HepG2 (cell line): Measurements from ENCODE around the gene IFT43. TPM values are rescaled to one million over a fixed set of nuclear protein-coding genes. Genes with fewer than 3 reads are reported as not detected.

Source experiments
- ATAC-seq: fragments of 200-7000 bp; cut with Tn5 transposase; 3 replicates; pipeline ENCODE4 v1.9.1; 2020; ENCODE audit warnings: mild to moderate bottlenecking, moderate library complexity
- BruUV-seq: library from RNA; stranded (reverse); fragments of 400-500 nt; replicated peaks from 2 replicates; lab custom pipeline; 2021; lab: Mats Ljungman, UMichigan
- CTCF ChIA-PET: fragments of 300-600 bp; formaldehyde crosslinking; extraction: SDS; loops from one replicate; lab custom pipeline; 2021; ENCODE audit warnings: low total read pairs, inconsistent platforms, low intra/inter-chr PET ratio; lab: Yijun Ruan, JAX
- POLR2A ChIA-PET: fragments of 350-600 bp; sonication (Branson Sonifier 250); formaldehyde crosslinking; loops from one replicate; lab custom pipeline; 2020; ENCODE audit warnings: antibody characterized with exemption, inconsistent platforms; lab: Yijun Ruan, JAX
- DNase-seq: peaks from one replicate; pipeline ENCODE4 v3.0.0-alpha.2; 2015; ENCODE audit warnings: low spot score
- FAIRE-seq: peaks from 3 replicates; lab custom pipeline; 2011; peaks lifted over from hg19 to GRCh38; lab: Jason Lieb, UNC
- H2AFZ ChIP-seq: one replicate; pipeline ENCODE4 v1.6.1; 2011; ENCODE audit warnings: low read length, inconsistent platforms
- H3K27ac ChIP-seq: fragments of 300-600 bp; 3 replicates; pipeline ENCODE4 v1.8.0; 2011; ENCODE audit warnings: mixed run types, mild to moderate bottlenecking, mixed read lengths, low read length, inconsistent platforms; ENCODE audit not compliant: insufficient read depth; ENCODE audit errors: extremely low read length
- H3K27me3 ChIP-seq, 2 experiments: fragments of 200-600 bp in 1 of 2; 2 replicates in 1 of 2; 3 replicates in 1 of 2; pipeline versions ENCODE4 v1.6.0 to v1.8.0; 2011; ENCODE audit warnings: low read length in 2 of 2, mild to moderate bottlenecking in 2 of 2, moderate library complexity in 2 of 2, inconsistent platforms in 1 of 2; ENCODE audit not compliant: insufficient read depth in 2 of 2, control insufficient read depth in 1 of 2
- H3K36me3 ChIP-seq, 2 experiments: fragments of 200-600 bp in 1 of 2; replicated peaks in 1 of 2; 2 replicates in 1 of 2; 3 replicates in 1 of 2; pipeline versions ENCODE4 v1.5.1 to v1.8.0; 2011; ENCODE audit warnings: low read length in 2 of 2, inconsistent platforms in 1 of 2; ENCODE audit not compliant: insufficient read depth in 2 of 2, control insufficient read depth in 1 of 2
- H3K4me1 ChIP-seq: 2 replicates; pipeline ENCODE4 v1.5.1; 2012; ENCODE audit warnings: low read length, inconsistent platforms; ENCODE audit not compliant: insufficient read depth
- H3K4me2 ChIP-seq: 2 replicates; pipeline ENCODE4 v1.6.0; 2011; ENCODE audit warnings: low read depth, low read length, inconsistent platforms
- H3K4me3 ChIP-seq, 3 experiments: fragments of 200-600 bp in 1 of 3; sonication (generic), shearing (Covaris generic) in 1 of 3; replicated peaks in 1 of 3; 2 replicates each; pipeline ENCODE4 v1.5.1; 2011 to 2016; ENCODE audit warnings: low read length in 3 of 3, inconsistent platforms in 2 of 3, low read depth in 2 of 3, mild to moderate bottlenecking in 2 of 3, control low read depth in 1 of 3, mixed read lengths in 1 of 3; ENCODE audit not compliant: insufficient read depth in 1 of 3
- H3K79me2 ChIP-seq: one replicate; pipeline ENCODE4 v1.6.1; 2011; ENCODE audit warnings: low read length, inconsistent platforms; ENCODE audit not compliant: insufficient read depth
- H3K9ac ChIP-seq: 2 replicates; pipeline ENCODE4 v1.6.0; 2011; ENCODE audit warnings: mild to moderate bottlenecking, low read depth, low read length, inconsistent platforms; ENCODE audit not compliant: insufficient read depth
- H3K9me3 ChIP-seq: 2 replicates; pipeline ENCODE4 v1.5.1; 2012; ENCODE audit warnings: mild to moderate bottlenecking, low read length
- H4K20me1 ChIP-seq: 2 replicates; pipeline ENCODE4 v1.6.0; 2011; ENCODE audit warnings: inconsistent platforms, mild to moderate bottlenecking, low read length, moderate library complexity; ENCODE audit not compliant: insufficient read depth
- HOXA9 ChIP-seq: sonication (generic); formaldehyde crosslinking; IDR thresholded peaks from 2 replicates; pipeline ENCODE4 v1.8.1; 2022; ENCODE audit warnings: missing genetic modification reagents, mild to moderate bottlenecking, moderate library complexity, borderline replicate concordance
- MAFG ChIP-seq: sonication (generic); formaldehyde crosslinking; IDR thresholded peaks from 2 replicates; pipeline ENCODE4 v1.5.1; 2020; ENCODE audit warnings: mild to moderate bottlenecking, missing genetic modification reagents
- NKX3-1 ChIP-seq: sonication (generic); formaldehyde crosslinking; IDR thresholded peaks from 2 replicates; pipeline ENCODE4 v1.5.0; 2020; ENCODE audit warnings: missing genetic modification reagents
- POLR2G ChIP-seq: fragments of 200-400 bp; formaldehyde crosslinking; IDR thresholded peaks from 2 replicates; pipeline ENCODE4 v1.6.1; 2018; ENCODE audit warnings: mild to moderate bottlenecking, low read depth, low read length, moderate library complexity
- SALL2 ChIP-seq: sonication (generic); formaldehyde crosslinking; IDR thresholded peaks from 2 replicates; pipeline ENCODE4 v1.8.1; 2023; ENCODE audit warnings: mild to moderate bottlenecking, missing genetic modification reagents, inconsistent platforms
- ZNF263 ChIP-seq: sonication (generic); formaldehyde crosslinking; IDR thresholded peaks from 2 replicates; pipeline ENCODE4 v1.4.0; 2020; ENCODE audit warnings: missing genetic modification reagents
- ZNF556 ChIP-seq: sonication (generic); formaldehyde crosslinking; IDR thresholded peaks from 2 replicates; pipeline ENCODE4 v1.4.0; 2020; ENCODE audit warnings: mild to moderate bottlenecking, missing genetic modification reagents, borderline replicate concordance
- ZNF772 ChIP-seq: sonication (generic); formaldehyde crosslinking; IDR thresholded peaks from 2 replicates; pipeline ENCODE4 v1.5.0; 2020; ENCODE audit warnings: mild to moderate bottlenecking, missing genetic modification reagents
- ZNF782 ChIP-seq: sonication (generic); formaldehyde crosslinking; IDR thresholded peaks from 2 replicates; pipeline ENCODE4 v1.4.0; 2020; ENCODE audit warnings: missing genetic modification reagents, mild to moderate bottlenecking, borderline replicate concordance
- WGBS: methylation state at CpG from one replicate; pipeline ENCODE4 v1.1.6; 2017; ENCODE audit warnings: low lambda C conversion rate; 5-methylcytosine and 5-hydroxymethylcytosine counted together
- in situ Hi-C: cut with HindIII; loops from 2 replicates; pipeline ENCODE4 v1.10.0; 2017; ENCODE audit warnings: low pct_unique_long_range_greater_than_20kb; ENCODE audit not compliant: extremely low pct_ligation_motif_present
- intact Hi-C: fragments of 100-400 bp; cut with micrococcal nuclease; formaldehyde crosslinking; loops from one replicate; pipeline ENCODE4 v1.10.0; 2022; ENCODE audit not compliant: unreplicated experiment
- polyA plus RNA-seq, 8 experiments: library from polyadenylated mRNA; depleted of rRNA in 3 of 8; stranded (reverse) in 7 of 8; unstranded in 1 of 8; fragments of >200 nt; fragmentation: Illumina TruSeq in 4 of 8; extraction: Trizol in 4 of 8; gene quantifications; 2 replicates each; pipeline versions ENCODE4 v1.2.1 to v1.2.3, GENCODE V29; 2011 to 2016; ENCODE audit warnings: low read depth in 4 of 8, missing spikeins in 1 of 8, mixed read lengths in 1 of 8; ENCODE audit not compliant: insufficient read depth in 1 of 8
- total RNA-seq, 5 experiments: library from RNA; depleted of rRNA; stranded (reverse); fragments of >200 nt; fragmentation: Illumina TruSeq; extraction: Trizol; gene quantifications; 2 replicates each; pipeline ENCODE4 v1.2.3, GENCODE V29; 2016; ENCODE audit warnings: low read depth in 1 of 5
- TF ChIP-seq, protein P1 (sequence below): sonication (generic); formaldehyde crosslinking; IDR thresholded peaks from 2 replicates; pipeline ENCODE4 v1.5.0; 2020; ENCODE audit warnings: missing genetic modification reagents
- TF ChIP-seq, protein P2 (sequence below): IDR thresholded peaks from 2 replicates; pipeline ENCODE4 v1.6.1; 2016; ENCODE audit warnings: low read depth
- TF ChIP-seq, protein P3 (sequence below): sonication (generic); formaldehyde crosslinking; IDR thresholded peaks from 2 replicates; pipeline ENCODE4 v1.4.0; 2020; ENCODE audit warnings: mild to moderate bottlenecking, missing genetic modification reagents
- TF ChIP-seq, protein P4 (sequence below): sonication (generic); formaldehyde crosslinking; conservative IDR thresholded peaks from 2 replicates; pipeline ENCODE4 v1.4.0; 2020; ENCODE audit warnings: missing genetic modification reagents

IFT43 gene
- total and polyA plus RNA-seq, 2 of the 13 experiments (the other 11 are each of a cell fraction or from before 2014, with no cell fraction given) = 0.15 to 0.55 TPM

DNA sequence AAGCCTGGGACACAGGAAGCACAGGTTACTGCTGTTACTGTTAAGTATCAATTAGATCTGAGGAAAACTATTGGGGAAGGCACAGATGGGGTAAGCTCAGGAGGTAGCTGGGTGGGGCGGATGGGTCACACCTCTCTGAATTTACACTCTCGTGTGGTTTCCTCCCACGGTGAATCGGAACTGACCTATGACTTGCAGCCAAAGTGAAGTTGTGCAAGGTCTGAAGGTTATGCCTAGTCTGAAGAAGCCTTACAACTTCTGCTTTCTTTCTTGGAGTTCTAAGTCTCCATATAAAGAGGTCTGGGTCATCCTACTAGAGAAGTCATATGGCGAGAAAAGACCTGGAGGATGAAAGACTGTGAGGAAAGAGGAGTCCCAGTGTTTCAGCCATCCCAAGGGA lies 140.5 kb downstream of the IFT43 start:
- in situ Hi-C loops = no loop called here
- H2AFZ ChIP-seq = no peak overlapping the region
- no peaks in the 10 kb centered on the region for H3K9me3 ChIP-seq
- FAIRE-seq = no peak
- H3K4me2 ChIP-seq = no peak overlapping the region
- no peaks in the 10 kb centered on the region for H3K36me3 ChIP-seq
- ChIA-PET POLR2A (no interaction called here), CTCF (no interaction called here)
- H3K27me3 ChIP-seq = peaks cover 0 to 14% of the 10 kb centered on the region in 2 experiments; a peak in 3 of 5 replicates
- BruUV-seq = no TSS peak
- H4K20me1 ChIP-seq = no peaks in the 10 kb centered on the region
- no peak overlapping the region for H3K9ac ChIP-seq
- no peak for DNase-seq
- no peak overlapping the region for H3K27ac ChIP-seq
- H3K4me3 ChIP-seq = no peak overlapping the region
- 0 out of 2 replicates have a peak, but pooled peaks cover 5% of the 10 kb centered on the region for H3K4me1 ChIP-seq
- WGBS = 50% methylated on average over 5 of the region's 5 CpGs
- no peaks in the 10 kb centered on the region for H3K79me2 ChIP-seq
- intact Hi-C loops = no loop called here
- TF ChIP-seq POLR2G (no peak), ZNF263 (CRISPR knock-in tag) (no peak), ZNF782 (CRISPR knock-in tag) (no peak), HOXA9 (CRISPR knock-in tag) (no peak), ZNF772 (CRISPR knock-in tag) (no peak), SALL2 (CRISPR knock-in tag) (no peak), NKX3-1 (CRISPR knock-in tag) (no peak), MAFG (CRISPR knock-in tag) (no peak), ZNF556 (CRISPR knock-in tag) (no peak)
- TF ChIP-seq, protein P1, sequence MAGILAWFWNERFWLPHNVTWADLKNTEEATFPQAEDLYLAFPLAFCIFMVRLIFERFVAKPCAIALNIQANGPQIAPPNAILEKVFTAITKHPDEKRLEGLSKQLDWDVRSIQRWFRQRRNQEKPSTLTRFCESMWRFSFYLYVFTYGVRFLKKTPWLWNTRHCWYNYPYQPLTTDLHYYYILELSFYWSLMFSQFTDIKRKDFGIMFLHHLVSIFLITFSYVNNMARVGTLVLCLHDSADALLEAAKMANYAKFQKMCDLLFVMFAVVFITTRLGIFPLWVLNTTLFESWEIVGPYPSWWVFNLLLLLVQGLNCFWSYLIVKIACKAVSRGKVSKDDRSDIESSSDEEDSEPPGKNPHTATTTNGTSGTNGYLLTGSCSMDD (CRISPR knock-in tag) = no peak
- TF ChIP-seq, protein P2, sequence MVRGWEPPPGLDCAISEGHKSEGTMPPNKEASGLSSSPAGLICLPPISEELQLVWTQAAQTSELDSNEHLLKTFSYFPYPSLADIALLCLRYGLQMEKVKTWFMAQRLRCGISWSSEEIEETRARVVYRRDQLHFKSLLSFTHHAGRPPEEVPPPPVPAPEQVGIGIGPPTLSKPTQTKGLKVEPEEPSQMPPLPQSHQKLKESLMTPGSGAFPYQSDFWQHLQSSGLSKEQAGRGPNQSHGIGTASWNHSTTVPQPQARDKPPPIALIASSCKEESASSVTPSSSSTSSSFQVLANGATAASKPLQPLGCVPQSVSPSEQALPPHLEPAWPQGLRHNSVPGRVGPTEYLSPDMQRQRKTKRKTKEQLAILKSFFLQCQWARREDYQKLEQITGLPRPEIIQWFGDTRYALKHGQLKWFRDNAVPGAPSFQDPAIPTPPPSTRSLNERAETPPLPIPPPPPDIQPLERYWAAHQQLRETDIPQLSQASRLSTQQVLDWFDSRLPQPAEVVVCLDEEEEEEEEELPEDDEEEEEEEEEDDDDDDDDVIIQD (CRISPR knock-in tag) = no peak
- TF ChIP-seq, protein P3, sequence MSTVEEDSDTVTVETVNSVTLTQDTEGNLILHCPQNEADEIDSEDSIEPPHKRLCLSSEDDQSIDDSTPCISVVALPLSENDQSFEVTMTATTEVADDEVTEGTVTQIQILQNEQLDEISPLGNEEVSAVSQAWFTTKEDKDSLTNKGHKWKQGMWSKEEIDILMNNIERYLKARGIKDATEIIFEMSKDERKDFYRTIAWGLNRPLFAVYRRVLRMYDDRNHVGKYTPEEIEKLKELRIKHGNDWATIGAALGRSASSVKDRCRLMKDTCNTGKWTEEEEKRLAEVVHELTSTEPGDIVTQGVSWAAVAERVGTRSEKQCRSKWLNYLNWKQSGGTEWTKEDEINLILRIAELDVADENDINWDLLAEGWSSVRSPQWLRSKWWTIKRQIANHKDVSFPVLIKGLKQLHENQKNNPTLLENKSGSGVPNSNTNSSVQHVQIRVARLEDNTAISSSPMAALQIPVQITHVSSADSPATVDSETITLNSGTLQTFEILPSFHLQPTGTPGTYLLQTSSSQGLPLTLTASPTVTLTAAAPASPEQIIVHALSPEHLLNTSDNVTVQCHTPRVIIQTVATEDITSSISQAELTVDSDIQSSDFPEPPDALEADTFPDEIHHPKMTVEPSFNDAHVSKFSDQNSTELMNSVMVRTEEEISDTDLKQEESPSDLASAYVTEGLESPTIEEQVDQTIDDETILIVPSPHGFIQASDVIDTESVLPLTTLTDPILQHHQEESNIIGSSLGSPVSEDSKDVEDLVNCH (CRISPR knock-in tag) = no peak
- TF ChIP-seq, protein P4, sequence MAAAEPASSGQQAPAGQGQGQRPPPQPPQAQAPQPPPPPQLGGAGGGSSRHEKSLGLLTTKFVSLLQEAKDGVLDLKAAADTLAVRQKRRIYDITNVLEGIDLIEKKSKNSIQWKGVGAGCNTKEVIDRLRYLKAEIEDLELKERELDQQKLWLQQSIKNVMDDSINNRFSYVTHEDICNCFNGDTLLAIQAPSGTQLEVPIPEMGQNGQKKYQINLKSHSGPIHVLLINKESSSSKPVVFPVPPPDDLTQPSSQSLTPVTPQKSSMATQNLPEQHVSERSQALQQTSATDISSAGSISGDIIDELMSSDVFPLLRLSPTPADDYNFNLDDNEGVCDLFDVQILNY (CRISPR knock-in tag) = no peak
- TF ChIP-seq, all 625 proteins: peak for 0
- ATAC-seq = no peak
